IMR-90 (cell line): Measurements from ENCODE around the gene TBX1. TPM values are rescaled to one million over a fixed set of nuclear protein-coding genes. Genes with fewer than 3 reads are reported as not detected.

Experiments
- ATAC-seq: fragments of 200-7000 bp; cut with Tn5 transposase; 2 replicates; pipeline ENCODE4 v1.9.1; 2020; ENCODE audit warnings: low read depth, mild to moderate bottlenecking, moderate library complexity
- Bru-seq: library from RNA; stranded (reverse); fragments of 400-500 nt; gene quantifications from one replicate; lab custom pipeline; 2021; lab: Mats Ljungman, UMichigan
- BruChase-seq, 2 experiments: library from RNA; stranded (reverse); fragments of 400-500 nt; gene quantifications; one replicate each; lab custom pipeline; 2021; lab: Mats Ljungman, UMichigan
- BruUV-seq: library from RNA; stranded (reverse); fragments of 400-500 nt; replicated peaks from 2 replicates; lab custom pipeline; 2021; lab: Mats Ljungman, UMichigan
- CTCF ChIA-PET: fragments of 300-600 bp; formaldehyde crosslinking; extraction: SDS; loops from one replicate; lab custom pipeline; 2021; ENCODE audit warnings: antibody characterized with exemption; lab: Yijun Ruan, JAX
- POLR2A ChIA-PET: fragments of 300-600 bp; sonication (Branson Sonifier 250); formaldehyde crosslinking; loops from one replicate; lab custom pipeline; 2022; ENCODE audit warnings: antibody characterized with exemption; ENCODE audit not compliant: unreplicated experiment; lab: Charles Lee
- DNase-seq: peaks from one replicate; pipeline ENCODE4 v3.0.0; 2013
- H2AFZ ChIP-seq: replicated peaks from 2 replicates; pipeline ENCODE3; 2013; ENCODE audit warnings: low read length, mild to moderate bottlenecking; ENCODE audit not compliant: poor library complexity
- H2AK5ac ChIP-seq: 2 replicates; pipeline ENCODE4 v1.6.1; 2013; ENCODE audit warnings: low read depth, low read length, inconsistent platforms
- H2AK9ac ChIP-seq: replicated peaks from 2 replicates; pipeline ENCODE3; 2013; ENCODE audit warnings: mild to moderate bottlenecking, low read depth, low read length, moderate library complexity; ENCODE audit not compliant: poor library complexity
- H2BK120ac ChIP-seq: 2 replicates; pipeline ENCODE4 v1.6.1; 2013; ENCODE audit warnings: low read depth, low read length, inconsistent platforms
- H2BK15ac ChIP-seq: 3 replicates; pipeline ENCODE4 v1.6.1; 2013; ENCODE audit warnings: low read depth, low read length, inconsistent platforms
- H2BK20ac ChIP-seq: 2 replicates; pipeline ENCODE4 v1.6.1; 2013; ENCODE audit warnings: low read depth, mild to moderate bottlenecking, inconsistent platforms, low read length, moderate library complexity
- H2BK5ac ChIP-seq: 2 replicates; pipeline ENCODE4 v1.6.1; 2013; ENCODE audit warnings: mild to moderate bottlenecking, low read depth, low read length, inconsistent platforms; ENCODE audit not compliant: poor library complexity, severe bottlenecking
- H3K14ac ChIP-seq: replicated peaks from 2 replicates; pipeline ENCODE4 v1.6.1; 2013; ENCODE audit warnings: low read depth, low read length, inconsistent platforms
- H3K18ac ChIP-seq: 2 replicates; pipeline ENCODE4 v1.6.1; 2013; ENCODE audit warnings: low read depth, low read length, control low read depth
- H3K23ac ChIP-seq: 2 replicates; pipeline ENCODE4 v1.6.1; 2013; ENCODE audit warnings: low read depth, low read length, inconsistent platforms
- H3K27ac ChIP-seq: 2 replicates; pipeline ENCODE4 v1.5.1; 2013; ENCODE audit warnings: mild to moderate bottlenecking, control low read depth, low read length; ENCODE audit not compliant: insufficient read depth
- H3K27me3 ChIP-seq: 2 replicates; pipeline ENCODE4 v1.6.1; 2013; ENCODE audit warnings: low read length; ENCODE audit not compliant: control insufficient read depth, insufficient read depth
- H3K36me3 ChIP-seq: 2 replicates; pipeline ENCODE4 v1.6.1; 2013; ENCODE audit warnings: low read length, mixed read lengths; ENCODE audit not compliant: control insufficient read depth, insufficient read depth
- H3K4ac ChIP-seq: 2 replicates; pipeline ENCODE4 v1.6.1; 2013; ENCODE audit warnings: low read depth, low read length, inconsistent platforms
- H3K4me1 ChIP-seq: 2 replicates; pipeline ENCODE4 v1.6.1; 2013; ENCODE audit warnings: low read length, mixed read lengths; ENCODE audit not compliant: control insufficient read depth, insufficient read depth
- H3K4me2 ChIP-seq: 2 replicates; pipeline ENCODE4 v1.6.1; 2013; ENCODE audit warnings: low read depth, mild to moderate bottlenecking, control low read depth, low read length, moderate library complexity
- H3K4me3 ChIP-seq: 2 replicates; pipeline ENCODE4 v1.5.1; 2013; ENCODE audit warnings: low read depth, mild to moderate bottlenecking, control low read depth, low read length, moderate library complexity; ENCODE audit not compliant: insufficient read depth
- H3K56ac ChIP-seq: 2 replicates; pipeline ENCODE4 v1.6.1; 2013; ENCODE audit warnings: low read length, inconsistent platforms; ENCODE audit not compliant: insufficient read depth; ENCODE audit errors: extremely low read depth
- H3K79me1 ChIP-seq, 2 experiments: 2 replicates each; pipeline ENCODE4 v1.6.1; 2013; ENCODE audit warnings: low read length in 2 of 2, inconsistent platforms in 1 of 2, low read depth in 1 of 2
- H3K9ac ChIP-seq: 2 replicates; pipeline ENCODE4 v1.6.1; 2013; ENCODE audit warnings: low read depth, low read length, control low read depth
- H3K9me1 ChIP-seq: 2 replicates; pipeline ENCODE4 v1.6.1; 2013; ENCODE audit warnings: low read length, inconsistent platforms; ENCODE audit not compliant: insufficient read depth
- H3K9me3 ChIP-seq: 2 replicates; pipeline ENCODE4 v1.6.1; 2013; ENCODE audit warnings: low read length; ENCODE audit not compliant: control insufficient read depth, insufficient read depth
- H4K20me1 ChIP-seq: 2 replicates; pipeline ENCODE4 v1.6.1; 2013; ENCODE audit warnings: low read length, inconsistent platforms; ENCODE audit not compliant: insufficient read depth
- H4K5ac ChIP-seq: 2 replicates; pipeline ENCODE4 v1.6.1; 2013; ENCODE audit warnings: mild to moderate bottlenecking, low read depth, low read length, control low read depth
- H4K8ac ChIP-seq, 2 experiments: 2 replicates each; pipeline ENCODE4 v1.6.1; 2013; ENCODE audit warnings: low read depth in 2 of 2, low read length in 2 of 2, control low read depth in 1 of 2, inconsistent platforms in 1 of 2
- H4K91ac ChIP-seq: 2 replicates; pipeline ENCODE4 v1.6.1; 2013; ENCODE audit warnings: low read depth, low read length, inconsistent platforms; ENCODE audit not compliant: insufficient read depth
- ELK1 ChIP-seq: fragments of 150-350 bp; IDR thresholded peaks from 2 replicates; pipeline ENCODE4 v1.6.1; 2016; ENCODE audit warnings: low read depth, mild to moderate bottlenecking, low read length, moderate library complexity, borderline replicate concordance
- FOS ChIP-seq: fragments of 150-350 bp; IDR thresholded peaks from 2 replicates; pipeline ENCODE4 v1.6.1; 2016; ENCODE audit warnings: low read depth, low read length
- MAFK ChIP-seq: IDR thresholded peaks from 2 replicates; pipeline ENCODE4 v1.6.1; 2012; ENCODE audit warnings: low read depth, low read length, improper control_type of control experiment
- MAZ ChIP-seq: IDR thresholded peaks from 2 replicates; pipeline ENCODE4 v1.6.1; 2012; ENCODE audit warnings: low read depth, mild to moderate bottlenecking, low read length, improper control_type of control experiment, moderate library complexity, borderline replicate concordance
- RAD21 ChIP-seq: IDR thresholded peaks from 2 replicates; pipeline ENCODE4 v1.6.1; 2012; ENCODE audit warnings: low read length, improper control_type of control experiment
- SMC3 ChIP-seq: fragments of 150-350 bp; IDR thresholded peaks from 2 replicates; pipeline ENCODE4 v1.6.1; 2016; ENCODE audit warnings: low read depth, mild to moderate bottlenecking, antibody characterized with exemption, low read length, moderate library complexity
- USF2 ChIP-seq: fragments of 150-350 bp; IDR thresholded peaks from 2 replicates; pipeline ENCODE4 v1.6.1; 2017; ENCODE audit warnings: mild to moderate bottlenecking, antibody characterized with exemption, low read length, low read depth
- WGBS, 2 experiments: methylation state at CpG; one replicate each; pipeline versions ENCODE4 v1.1.5 to v1.1.7; 2013; ENCODE audit warnings: missing lambda C conversion rate in 2 of 2; ENCODE audit not compliant: insufficient read length in 1 of 2; ENCODE audit errors: extremely low coverage in 2 of 2; 5-methylcytosine and 5-hydroxymethylcytosine counted together
- dilution Hi-C: fragments of 300-500 bp; cut with HindIII; formaldehyde crosslinking; loops from one replicate; pipeline ENCODE4 v1.14.3; 2018; ENCODE audit warnings: low sequenced_read_pairs; ENCODE audit not compliant: unreplicated experiment
- in situ Hi-C: fragments of 300-500 bp; cut with MboI; formaldehyde crosslinking; loops from 3 replicates; pipeline ENCODE4 v1.14.3; 2019; ENCODE audit warnings: low sequenced_read_pairs, inconsistent platforms, mixed read lengths
- intact Hi-C: fragments of 100-400 bp; cut with micrococcal nuclease; formaldehyde crosslinking; loops from 2 replicates; pipeline ENCODE4 v1.10.0; 2022
- long read RNA-seq: library from polyadenylated mRNA; unstranded; transcript quantifications from one replicate; pipeline ENCODE4 v2.0.0, GENCODE V29; 2021; ENCODE audit not compliant: unreplicated experiment
- polyA plus RNA-seq, 3 experiments: library from polyadenylated mRNA; depleted of rRNA; stranded (reverse); fragments of >200 nt; gene quantifications; 2 replicates each; pipeline ENCODE4 v1.2.3, GENCODE V29; 2012; ENCODE audit warnings: low replicate concordance in 1 of 3
- total RNA-seq: library from RNA; depleted of rRNA; stranded (reverse); fragments of >200 nt; gene quantifications from 2 replicates; pipeline ENCODE4 v1.2.3, GENCODE V29; 2012; rRNA removed

The TBX1 gene
- total RNA-seq, result not detected in 2 replicates
- 0.03 and 0.13 TPM in 2 replicates for polyA plus RNA-seq (2012; rRNA removed)
- 0.03 TPM in 1 of 2 replicates, not detected in the other for polyA plus RNA-seq (2012; cell fraction: cytosol; rRNA removed)
- 0.08 and 0.36 TPM in 2 replicates for polyA plus RNA-seq (2012; cell fraction: nucleus; rRNA removed; ENCODE audit: low replicate concordance)
- percentile 15 among the genes with signal in this experiment for Bru-seq, nascent RNA
- percentile 16 among the genes with signal in this experiment for BruChase-seq, experiment 1, labeled RNA remaining after a 6-hour chase
- BruChase-seq, experiment 2, labeled RNA remaining after a 2-hour chase, result percentile 23 among the genes with signal in this experiment
- long read RNA-seq, partial matches to known transcripts, result 0 of 1 reads
- long read RNA-seq, other reads (novel, unspliced or antisense), result 1 of 1 reads

- Histone ChIP-seq H4K91ac (no peak within 1 kb of the TSS), H2BK15ac (no peak within 1 kb of the TSS), H2AFZ (peak within 1 kb of the TSS; percentile 67), H2BK20ac (no peak within 1 kb of the TSS), H3K4me2 (peak within 1 kb of the TSS; percentile 63), H2BK5ac (no peak within 1 kb of the TSS), H2AK9ac (no peak within 1 kb of the TSS), H3K4ac (no peak within 1 kb of the TSS), H4K5ac (no peak within 1 kb of the TSS), H3K27ac (no peak within 1 kb of the TSS), H4K8ac (no peak within 1 kb of the TSS), H3K36me3 (no peaks in the 10 kb centered on the region), H3K4me3 (peak within 1 kb of the TSS; percentile 9; the same call in 1 of the 2 replicates), H4K20me1 (peaks cover 6% of the 10 kb centered on the region; the same call in 1 of the 2 replicates), H3K27me3 (peaks cover 93% of the 10 kb centered on the region), H3K56ac (no peak within 1 kb of the TSS), H3K9me1 (no peaks in the 10 kb centered on the region), H3K23ac (no peak within 1 kb of the TSS), H3K14ac (no peak within 1 kb of the TSS), H2AK5ac (no peak within 1 kb of the TSS), H3K9me3 (peaks cover 4% of the 10 kb centered on the region; the same call in 1 of the 2 replicates), H3K79me1 (no peaks in the 10 kb centered on the region), H3K18ac (no peak within 1 kb of the TSS), H3K9ac (no peak within 1 kb of the TSS), H2BK120ac (no peak within 1 kb of the TSS), H3K4me1 (peaks cover 4% of the 10 kb centered on the region; the same call in 1 of the 2 replicates)
- CTCF ChIA-PET, result interaction anchor here (1.3 kb wide), 1 partner anchor 30 kb away, joined by 4 read pairs; no protein-coding TSS in a partner anchor
- DNase-seq, result no peak
- intact Hi-C loops, result no loop called here
- ATAC-seq, result peak; percentile 22
- BruUV-seq, result no TSS peak
- dilution Hi-C loops, result no loop called here
- POLR2A ChIA-PET, result no interaction called here
- WGBS, 2 experiments, result 3 to 100% methylated on average over 1 to 18 of the region's 79 CpGs
- in situ Hi-C loops, result no loop called here
- no peak for TF ChIP-seq MAZ
- TF ChIP-seq USF2, result no peak
- TF ChIP-seq MAFK, result no peak
- TF ChIP-seq ELK1, result no peak
- no peak for TF ChIP-seq FOS
- TF ChIP-seq SMC3, result no peak
- no peak for TF ChIP-seq RAD21
Measured at GRCh38 chr22:19760058-19760950, at the start of gene TBX1. Gene TBX1, plus strand, starts transcription at chr22:19760778. Its CDS starts 66 bp downstream, at chr22:19760844.
